ENCODE results near the gene TPRKB. TPM values are rescaled to one million over a fixed set of nuclear protein-coding genes. Genes with fewer than 3 reads are reported as not detected.
A peak's percentile ranks its signal among the peaks of the same experiment; 100 is the strongest.
"Not testable (repeated sequence)": the region's sequence is repeated elsewhere in the genome, so short reads cannot be mapped to it uniquely, and the experiment has no call there.

Gene TPRKB
- total and polyA plus RNA-seq, 2 donors: 74.7 to 78.2 TPM

DNA sequence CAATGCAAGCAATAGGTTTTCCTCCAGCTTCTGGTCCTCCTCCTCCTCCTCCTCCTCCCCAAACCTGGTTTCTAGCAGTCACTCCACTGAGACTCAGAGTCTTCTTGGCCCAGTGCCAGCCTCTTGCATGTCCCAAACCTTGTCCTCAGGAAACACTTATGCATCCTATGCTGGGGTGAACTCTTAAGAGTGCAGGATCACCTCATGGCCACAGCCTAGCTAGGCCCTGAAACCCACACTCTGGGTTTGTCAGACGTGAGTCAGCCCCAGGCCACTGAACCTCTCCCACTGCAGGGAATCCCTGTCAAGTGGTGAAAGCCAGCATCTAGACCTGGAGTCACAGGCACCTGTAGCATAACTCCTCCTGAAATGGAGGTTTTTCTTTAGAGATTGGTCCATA lies 52.8 kb downstream of the TPRKB start:
- H3K4me1 ChIP-seq (ENCODE audit: control insufficient read depth in 2 of 2, insufficient read depth in 2 of 2, low read length in 2 of 2); H3K9me3 ChIP-seq (ENCODE audit: control insufficient read depth in 2 of 2, insufficient read depth in 1 of 2, low read length in 1 of 2); H3K27ac ChIP-seq (ENCODE audit: low read depth in 1 of 2, low read length in 1 of 2); H3K36me3 ChIP-seq (ENCODE audit: control insufficient read depth in 2 of 2, insufficient read depth in 2 of 2, low read length in 1 of 2); DNase-seq (ENCODE audit: low read depth in 6 of 9, low spot score in 9 of 9); H3K27me3 ChIP-seq (ENCODE audit: control insufficient read depth in 2 of 2, insufficient read depth in 1 of 2, low read length in 1 of 2); H3K4me3 ChIP-seq (ENCODE audit: low read length in 2 of 2): not testable (repeated sequence)
- 92% methylated on average over 1 of the region's 1 CpG for WGBS

DNA sequence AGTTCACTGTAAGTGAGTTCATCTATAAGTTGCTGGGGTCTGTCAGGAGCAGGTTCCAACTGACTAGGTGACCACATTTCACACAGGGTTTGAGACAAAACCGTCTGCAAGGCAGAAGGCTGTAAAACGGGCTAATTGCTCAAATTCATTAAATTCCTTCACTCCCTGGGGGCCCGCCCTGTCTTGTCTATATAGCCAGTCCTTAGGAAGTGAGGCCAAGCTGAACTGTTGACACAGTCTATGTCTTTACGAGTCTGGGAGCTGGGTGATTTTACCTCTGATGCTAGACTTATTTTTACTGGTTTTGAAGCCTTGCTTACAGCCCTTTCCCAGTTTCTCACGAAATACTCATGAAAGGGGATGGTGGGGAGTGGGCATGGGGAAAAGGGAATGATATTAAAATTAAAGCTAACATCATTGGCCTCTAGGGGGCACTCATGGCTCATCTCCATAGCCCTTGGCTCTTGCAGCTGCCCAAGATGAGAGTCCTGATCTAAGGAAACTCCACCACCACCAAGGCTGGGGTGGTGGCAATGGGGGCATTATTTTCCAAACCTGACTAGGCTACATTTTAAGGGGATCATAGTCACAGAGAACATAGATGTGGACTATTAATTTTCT lies 57.1 kb downstream of the TPRKB start:
- H3K9me3 ChIP-seq (ENCODE audit: control insufficient read depth in 2 of 2, insufficient read depth in 1 of 2, low read length in 1 of 2); H3K4me1 ChIP-seq (ENCODE audit: control insufficient read depth in 2 of 2, insufficient read depth in 2 of 2, low read length in 2 of 2); H3K36me3 ChIP-seq (ENCODE audit: control insufficient read depth in 2 of 2, insufficient read depth in 2 of 2, low read length in 1 of 2); H3K4me3 ChIP-seq (ENCODE audit: low read length in 2 of 2); H3K27me3 ChIP-seq (ENCODE audit: control insufficient read depth in 2 of 2, insufficient read depth in 1 of 2, low read length in 1 of 2); H3K27ac ChIP-seq (ENCODE audit: low read depth in 1 of 2, low read length in 1 of 2): not testable (repeated sequence)
- WGBS: 38% methylated on average over 5 of the region's 5 CpGs
- peak in 6 of 9 donors; percentile 8 to 29 (median 22) for DNase-seq (ENCODE audit: low read depth in 6 of 9, low spot score in 9 of 9)

Other genes with a start within 250 kb of the TPRKB start
- not detected for gene NAT8, start 94.9 kb downstream of the TPRKB start, total RNA-seq
- not detected for gene NAT8, start 94.9 kb downstream of the TPRKB start, polyA plus RNA-seq
- 31.2 TPM for gene DUSP11, start 42.8 kb upstream of the TPRKB start, total RNA-seq
- 38.7 TPM for gene DUSP11, start 42.8 kb upstream of the TPRKB start, polyA plus RNA-seq
- not detected for gene C2orf78, start 46.8 kb upstream of the TPRKB start, total RNA-seq
- gene C2orf78, start 46.8 kb upstream of the TPRKB start, polyA plus RNA-seq: 0.02 TPM
- 46.3 TPM for gene STAMBP, start 91.6 kb upstream of the TPRKB start, total RNA-seq
- gene STAMBP, start 91.6 kb upstream of the TPRKB start, polyA plus RNA-seq: 48.8 TPM
- gene ACTG2, start 155.7 kb upstream of the TPRKB start, total RNA-seq: 0.61 TPM
- 45.1 TPM for gene ACTG2, start 155.7 kb upstream of the TPRKB start, polyA plus RNA-seq
- gene DGUOK, start 189.5 kb upstream of the TPRKB start, total RNA-seq: 73.7 TPM
- 157 TPM for gene DGUOK, start 189.5 kb upstream of the TPRKB start, polyA plus RNA-seq
- 4.5 TPM for gene TET3, start 247.6 kb upstream of the TPRKB start, total RNA-seq
- 4.2 TPM for gene TET3, start 247.6 kb upstream of the TPRKB start, polyA plus RNA-seq

All from thymus (tissue), 11 donors.